AG04449 (cell line): ENCODE data around the gene PTPRC.
A peak's percentile ranks its signal among the peaks of the same experiment; 100 is the strongest.

Experiments used
- CTCF ChIA-PET: fragments of 350-600 bp; formaldehyde crosslinking; extraction: SDS; loops from one replicate; lab custom pipeline; 2021; ENCODE audit warnings: antibody characterized with exemption; lab: Yijun Ruan, JAX
- POLR2A ChIA-PET: fragments of 400-600, 350-600 bp; formaldehyde crosslinking; extraction: SDS; loops from one replicate; lab custom pipeline; 2020; ENCODE audit warnings: antibody characterized with exemption, inconsistent platforms; lab: Yijun Ruan, JAX
- DNase-seq: peaks from one replicate; pipeline ENCODE4 v3.0.0-alpha.2; 2010; ENCODE audit warnings: low read depth, low spot score
- H3K4me3 ChIP-seq: 2 replicates; pipeline ENCODE4 v1.5.1; 2011; ENCODE audit warnings: low read depth, mild to moderate bottlenecking, control low read depth, low read length
- TF ChIP-seq, protein P1 (sequence below): IDR thresholded peaks from one replicate; pipeline ENCODE4 v1.5.1; 2011; ENCODE audit warnings: mild to moderate bottlenecking, moderate library complexity, low read length, control low read depth, inconsistent platforms; ENCODE audit not compliant: insufficient read depth; ENCODE audit errors: missing control alignments

PTPRC gene

DNA sequence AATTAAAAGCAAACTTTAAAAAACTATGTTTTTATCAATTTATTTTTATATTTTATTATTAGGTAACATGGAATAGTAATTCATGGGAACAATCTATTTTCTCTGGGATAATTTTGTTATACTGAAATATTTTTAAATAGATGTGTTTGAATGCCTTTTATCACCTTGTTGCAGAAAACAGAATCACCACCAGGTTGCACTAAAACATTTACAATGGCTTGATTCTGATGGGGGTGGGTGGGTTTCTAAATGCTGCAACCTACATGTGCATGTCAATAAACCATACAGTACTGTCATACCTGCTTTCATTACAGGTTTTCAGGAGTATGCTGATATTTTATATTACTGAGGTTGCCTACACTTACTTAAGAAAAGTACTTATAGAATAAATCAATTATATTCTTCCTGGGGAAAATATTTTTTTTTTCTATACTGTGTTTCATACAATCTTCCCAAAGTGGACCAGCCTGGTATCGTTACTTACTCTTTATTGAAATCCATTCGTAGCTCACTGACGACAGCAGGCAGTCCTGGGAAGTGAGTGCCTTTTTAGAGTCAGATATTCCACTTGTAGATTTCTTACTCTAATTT, 132.8 kb downstream of the PTPRC start:
- H3K4me3 ChIP-seq: no peak overlapping the region
- TF ChIP-seq, protein P1, sequence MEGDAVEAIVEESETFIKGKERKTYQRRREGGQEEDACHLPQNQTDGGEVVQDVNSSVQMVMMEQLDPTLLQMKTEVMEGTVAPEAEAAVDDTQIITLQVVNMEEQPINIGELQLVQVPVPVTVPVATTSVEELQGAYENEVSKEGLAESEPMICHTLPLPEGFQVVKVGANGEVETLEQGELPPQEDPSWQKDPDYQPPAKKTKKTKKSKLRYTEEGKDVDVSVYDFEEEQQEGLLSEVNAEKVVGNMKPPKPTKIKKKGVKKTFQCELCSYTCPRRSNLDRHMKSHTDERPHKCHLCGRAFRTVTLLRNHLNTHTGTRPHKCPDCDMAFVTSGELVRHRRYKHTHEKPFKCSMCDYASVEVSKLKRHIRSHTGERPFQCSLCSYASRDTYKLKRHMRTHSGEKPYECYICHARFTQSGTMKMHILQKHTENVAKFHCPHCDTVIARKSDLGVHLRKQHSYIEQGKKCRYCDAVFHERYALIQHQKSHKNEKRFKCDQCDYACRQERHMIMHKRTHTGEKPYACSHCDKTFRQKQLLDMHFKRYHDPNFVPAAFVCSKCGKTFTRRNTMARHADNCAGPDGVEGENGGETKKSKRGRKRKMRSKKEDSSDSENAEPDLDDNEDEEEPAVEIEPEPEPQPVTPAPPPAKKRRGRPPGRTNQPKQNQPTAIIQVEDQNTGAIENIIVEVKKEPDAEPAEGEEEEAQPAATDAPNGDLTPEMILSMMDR: peak; percentile 40
- ChIA-PET POLR2A (no interaction called here), CTCF (interaction anchor here (0.6 to 2.0 kb wide), 4 partner anchors 274 to 471 kb away, joined by 3 to 15 read pairs (median 6); no protein-coding TSS in a partner anchor)
- DNase-seq: no peak

DNA sequence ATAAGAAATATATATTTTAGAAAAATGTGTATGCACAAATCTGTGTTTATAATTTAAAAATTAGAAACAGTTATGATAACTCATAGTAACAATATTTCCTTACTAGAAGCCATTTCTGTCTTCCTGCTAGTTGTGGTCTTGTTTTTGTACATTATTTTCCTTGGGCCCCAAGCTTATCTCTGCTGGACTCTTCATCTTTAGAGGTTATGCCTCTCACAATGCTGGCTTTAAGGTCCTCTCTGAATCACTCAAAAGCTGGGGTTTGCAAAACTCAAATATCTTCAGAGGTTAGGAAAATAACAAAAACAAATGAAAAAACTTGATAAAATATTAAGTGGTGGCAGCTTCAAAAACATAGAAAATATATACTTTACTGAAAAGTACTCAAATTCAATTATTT, 133.8 kb downstream of the PTPRC start:
- POLR2A ChIA-PET: no interaction called here
- CTCF ChIA-PET: interaction anchor here (0.6 to 2.0 kb wide), 5 partner anchors 14 to 470 kb away, joined by 3 to 15 read pairs (median 4); no protein-coding TSS in a partner anchor
- TF ChIP-seq, protein P1: no peak
- no peak for DNase-seq
- H3K4me3 ChIP-seq: no peak overlapping the region

DNA sequence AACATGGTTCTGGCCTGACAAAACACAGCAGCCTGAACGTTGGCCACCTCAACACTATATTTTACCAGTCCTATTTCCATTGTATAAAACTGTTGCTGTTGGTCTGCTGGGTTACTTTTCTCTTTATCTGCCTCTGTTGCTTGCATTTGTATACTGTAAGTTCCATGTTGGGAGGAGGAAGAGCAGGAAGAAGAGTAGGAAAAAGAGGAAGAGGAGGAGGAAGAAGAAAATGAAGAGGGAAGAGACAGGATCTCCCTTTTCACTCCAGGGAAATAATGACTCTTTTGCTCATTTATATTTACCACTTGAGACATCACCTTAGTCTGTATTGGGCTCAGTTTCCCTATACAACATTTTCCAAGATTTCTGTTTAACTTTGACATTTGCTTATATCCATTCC, 134.2 kb downstream of the PTPRC start:
- TF ChIP-seq, protein P1: no peak

DNA sequence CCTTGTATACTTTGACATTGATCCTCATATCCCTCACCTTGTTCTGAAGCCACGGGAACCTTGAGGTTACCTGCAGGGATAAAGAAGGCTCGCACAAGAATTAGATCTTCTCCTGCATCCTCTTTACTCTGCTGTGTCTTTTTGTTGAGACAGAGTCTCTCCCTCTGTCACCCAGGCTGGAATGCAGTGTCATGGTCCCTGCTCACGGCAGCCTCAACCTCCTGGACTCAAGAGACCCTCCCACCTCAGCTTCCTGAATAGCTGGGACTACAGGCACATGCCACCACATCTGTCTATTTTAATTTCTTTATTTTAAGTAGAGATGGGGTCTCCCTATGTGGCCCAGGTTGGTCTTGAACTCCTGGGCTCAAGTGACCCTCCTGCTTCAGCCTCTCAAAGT, 134.7 kb downstream of the PTPRC start:
- CTCF ChIA-PET: interaction anchor here (0.8 to 2.0 kb wide), 5 partner anchors 10 to 691 kb away, joined by 3 to 8 read pairs (median 4); no protein-coding TSS in a partner anchor
- TF ChIP-seq, protein P1: no peak
- POLR2A ChIA-PET: no interaction called here
- no peak for DNase-seq
- H3K4me3 ChIP-seq: no peak overlapping the region

More for the DNA sequence above, 134.2 kb downstream of the PTPRC start:
- ChIA-PET CTCF (interaction anchor here (0.6 to 2.0 kb wide), 6 partner anchors 9 to 470 kb away, joined by 3 to 15 read pairs (median 4); no protein-coding TSS in a partner anchor), POLR2A (no interaction called here)
- no peak for DNase-seq
- H3K4me3 ChIP-seq: no peak overlapping the region

DNA sequence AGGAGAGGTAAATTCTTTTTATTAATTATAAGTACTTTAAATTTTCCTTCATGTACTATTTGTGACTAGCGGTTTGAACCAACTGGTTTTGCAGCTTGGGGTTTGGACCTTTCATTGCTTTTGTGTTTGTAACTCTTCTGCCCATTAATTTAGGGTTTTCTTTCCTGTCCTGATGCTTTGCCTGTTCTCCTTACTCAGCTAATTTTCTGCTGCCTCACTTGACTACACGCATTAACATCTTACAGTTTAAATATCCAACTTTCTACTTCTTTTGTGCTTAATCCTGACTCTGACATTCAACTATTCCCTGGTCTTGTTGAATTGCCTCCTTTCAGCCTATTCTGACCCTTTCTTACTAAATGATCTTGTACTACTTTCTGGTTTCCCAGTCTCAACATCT, 135.6 kb downstream of the PTPRC start:
- no peak for DNase-seq
- H3K4me3 ChIP-seq: no peak overlapping the region
- CTCF ChIA-PET: interaction anchor here (0.8 to 2.7 kb wide), 5 partner anchors 10 to 690 kb away, joined by 3 to 19 read pairs (median 4); no protein-coding TSS in a partner anchor
- TF ChIP-seq, protein P1: no peak
- POLR2A ChIA-PET: no interaction called here

DNA sequence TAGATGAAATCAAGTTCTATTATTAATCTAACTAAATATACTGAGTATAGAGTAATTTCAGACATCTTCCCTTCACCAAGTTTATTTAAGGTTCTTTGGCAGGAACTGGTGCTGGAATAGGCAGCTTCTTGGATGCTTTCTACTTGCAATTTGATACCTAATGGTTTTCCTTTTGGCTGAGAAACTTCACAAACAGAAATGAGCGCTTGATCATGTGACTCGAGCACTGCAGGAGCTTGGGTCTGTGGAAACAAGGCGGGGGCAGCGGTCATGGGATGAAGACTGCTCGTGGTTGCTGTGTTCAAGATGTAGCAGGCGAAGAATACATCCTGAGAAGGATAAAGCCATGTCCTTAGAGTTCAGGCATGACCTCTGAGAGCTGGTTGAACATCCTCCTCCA, 136.8 kb downstream of the PTPRC start:
- ChIA-PET CTCF (interaction anchor here (1.0 to 2.7 kb wide), 4 partner anchors 14 to 337 kb away, joined by 3 to 19 read pairs (median 4); no protein-coding TSS in a partner anchor), POLR2A (no interaction called here)
- no peak for DNase-seq
- TF ChIP-seq, protein P1: no peak
- H3K4me3 ChIP-seq: no peak overlapping the region
